ENCODE data around the gene DDX56.

The DDX56 gene

GRCh38 chr7:44621034-44621749, 47.5 kb upstream of the DDX56 start:
- no peaks in the 10 kb centered on the region for H3K9me3 ChIP-seq (ENCODE audit: insufficient read depth, low read depth, low read length)
- H3K36me3 ChIP-seq (ENCODE audit: insufficient read depth, low read length): peaks cover 29% of the 10 kb centered on the region; the same call in 1 of the 2 replicates
- H3K27me3 ChIP-seq (ENCODE audit: insufficient read depth, low read length, poor library complexity, severe bottlenecking): no peaks in the 10 kb centered on the region
- peaks cover 18% of the 10 kb centered on the region for H3K4me1 ChIP-seq (ENCODE audit: insufficient read depth, low read length, poor library complexity, severe bottlenecking)
- no peaks in the 10 kb centered on the region for H3F3A ChIP-seq (ENCODE audit: low read depth)
- no peak overlapping the region for H3K4me2 ChIP-seq (ENCODE audit: low read depth, low read length, poor library complexity, severe bottlenecking)
- peaks cover 39% of the 10 kb centered on the region for H4K20me1 ChIP-seq (ENCODE audit: insufficient read depth, low read length, poor library complexity, severe bottlenecking)
- TF ChIP-seq CTCF (conservative IDR thresholded peaks at IDR 0.05; ENCODE audit: low read length) (no peak), EZH2phosphoT487 (IDR thresholded peaks at IDR 0.05; ENCODE audit: borderline replicate concordance) (no peak)
- no peak overlapping the region for H3K9ac ChIP-seq (ENCODE audit: low read depth, low read length, poor library complexity, severe bottlenecking)
- no peaks in the 10 kb centered on the region for H3K9me2 ChIP-seq (replicated peaks; ENCODE audit: low read depth, low read length)
- no peak overlapping the region for H3K4me3 ChIP-seq (ENCODE audit: low read length, poor library complexity, severe bottlenecking)
- H2AFZ ChIP-seq (ENCODE audit: low read length): no peak overlapping the region
- peaks cover 92% of the 10 kb centered on the region for H3K79me2 ChIP-seq (ENCODE audit: insufficient read depth, low read length)

- no peak overlapping the region for H2AFZ ChIP-seq (ENCODE audit: low read length)
- peaks cover 29% of the 10 kb centered on the region for H3K4me1 ChIP-seq (ENCODE audit: insufficient read depth, low read length, poor library complexity, severe bottlenecking)
- H4K20me1 ChIP-seq (ENCODE audit: insufficient read depth, low read length, poor library complexity, severe bottlenecking): peaks cover 58% of the 10 kb centered on the region
- H3K27me3 ChIP-seq (ENCODE audit: insufficient read depth, low read length, poor library complexity, severe bottlenecking): no peaks in the 10 kb centered on the region
- peaks cover 96% of the 10 kb centered on the region for H3K79me2 ChIP-seq (ENCODE audit: insufficient read depth, low read length)
- H3K9me2 ChIP-seq (replicated peaks; ENCODE audit: low read depth, low read length): no peaks in the 10 kb centered on the region
- H3K9me3 ChIP-seq (ENCODE audit: insufficient read depth, low read depth, low read length): no peaks in the 10 kb centered on the region
- no peak overlapping the region for H3K4me2 ChIP-seq (ENCODE audit: low read depth, low read length, poor library complexity, severe bottlenecking)
- TF ChIP-seq CTCF (conservative IDR thresholded peaks at IDR 0.05; ENCODE audit: low read length) (no peak), EZH2phosphoT487 (IDR thresholded peaks at IDR 0.05; ENCODE audit: borderline replicate concordance) (no peak)
- no peak overlapping the region for H3K4me3 ChIP-seq (ENCODE audit: low read length, poor library complexity, severe bottlenecking)
- H3K9ac ChIP-seq (ENCODE audit: low read depth, low read length, poor library complexity, severe bottlenecking): no peak overlapping the region
- no peaks in the 10 kb centered on the region for H3F3A ChIP-seq (ENCODE audit: low read depth)
- H3K36me3 ChIP-seq (ENCODE audit: insufficient read depth, low read length): peaks cover 9% of the 10 kb centered on the region; the same call in 1 of the 2 replicates
These were observed 45.0 kb upstream of the DDX56 start for GRCh38 chr7:44618753-44619152.

GRCh38 chr7:44618045-44618444, 44.3 kb upstream of the DDX56 start:
- H3K27me3 ChIP-seq (ENCODE audit: insufficient read depth, low read length, poor library complexity, severe bottlenecking): no peaks in the 10 kb centered on the region
- peaks cover 29% of the 10 kb centered on the region for H3K4me1 ChIP-seq (ENCODE audit: insufficient read depth, low read length, poor library complexity, severe bottlenecking)
- peaks cover 94% of the 10 kb centered on the region for H3K79me2 ChIP-seq (ENCODE audit: insufficient read depth, low read length)
- H3K9me3 ChIP-seq (ENCODE audit: insufficient read depth, low read depth, low read length): no peaks in the 10 kb centered on the region
- H3K36me3 ChIP-seq (ENCODE audit: insufficient read depth, low read length): peaks cover 9% of the 10 kb centered on the region; the same call in 1 of the 2 replicates
- no peak overlapping the region for H2AFZ ChIP-seq (ENCODE audit: low read length)
- peaks cover 56% of the 10 kb centered on the region for H4K20me1 ChIP-seq (ENCODE audit: insufficient read depth, low read length, poor library complexity, severe bottlenecking)
- no peaks in the 10 kb centered on the region for H3K9me2 ChIP-seq (replicated peaks; ENCODE audit: low read depth, low read length)
- H3F3A ChIP-seq (ENCODE audit: low read depth): no peaks in the 10 kb centered on the region
- no peak overlapping the region for H3K9ac ChIP-seq (ENCODE audit: low read depth, low read length, poor library complexity, severe bottlenecking)
- no peak overlapping the region for H3K4me3 ChIP-seq (ENCODE audit: low read length, poor library complexity, severe bottlenecking)
- no peak overlapping the region for H3K4me2 ChIP-seq (ENCODE audit: low read depth, low read length, poor library complexity, severe bottlenecking)
- TF ChIP-seq EZH2phosphoT487 (IDR thresholded peaks at IDR 0.05; ENCODE audit: borderline replicate concordance): no peak
- TF ChIP-seq CTCF (conservative IDR thresholded peaks at IDR 0.05; ENCODE audit: low read length): no peak
